ENCODE measurements around the gene FGF9.

DNA sequence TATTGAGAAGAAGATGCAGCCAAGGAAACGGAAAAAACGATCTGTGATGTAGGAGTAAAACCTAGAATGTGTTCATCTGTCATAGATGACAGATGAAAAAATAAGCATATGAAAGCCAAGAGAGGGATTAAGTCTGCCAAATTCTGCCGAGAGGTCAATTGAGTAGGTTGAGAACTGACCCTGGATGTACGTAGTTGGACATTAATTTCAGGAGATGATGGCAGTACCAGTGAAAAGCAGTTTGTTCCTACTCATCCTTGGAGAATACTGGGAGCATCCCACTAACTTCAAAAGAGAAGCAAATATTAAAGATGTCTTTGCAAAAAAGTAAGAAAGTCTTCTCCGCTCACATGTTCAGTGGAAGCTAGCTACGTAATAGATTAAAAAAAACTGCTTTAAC lies 11.8 kb upstream of the FGF9 start:
- TF ChIP-seq, protein P1, sequence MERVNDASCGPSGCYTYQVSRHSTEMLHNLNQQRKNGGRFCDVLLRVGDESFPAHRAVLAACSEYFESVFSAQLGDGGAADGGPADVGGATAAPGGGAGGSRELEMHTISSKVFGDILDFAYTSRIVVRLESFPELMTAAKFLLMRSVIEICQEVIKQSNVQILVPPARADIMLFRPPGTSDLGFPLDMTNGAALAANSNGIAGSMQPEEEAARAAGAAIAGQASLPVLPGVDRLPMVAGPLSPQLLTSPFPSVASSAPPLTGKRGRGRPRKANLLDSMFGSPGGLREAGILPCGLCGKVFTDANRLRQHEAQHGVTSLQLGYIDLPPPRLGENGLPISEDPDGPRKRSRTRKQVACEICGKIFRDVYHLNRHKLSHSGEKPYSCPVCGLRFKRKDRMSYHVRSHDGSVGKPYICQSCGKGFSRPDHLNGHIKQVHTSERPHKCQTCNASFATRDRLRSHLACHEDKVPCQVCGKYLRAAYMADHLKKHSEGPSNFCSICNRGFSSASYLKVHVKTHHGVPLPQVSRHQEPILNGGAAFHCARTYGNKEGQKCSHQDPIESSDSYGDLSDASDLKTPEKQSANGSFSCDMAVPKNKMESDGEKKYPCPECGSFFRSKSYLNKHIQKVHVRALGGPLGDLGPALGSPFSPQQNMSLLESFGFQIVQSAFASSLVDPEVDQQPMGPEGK (CRISPR knock-in tag; IDR thresholded peaks at IDR 0.05; ENCODE audit: borderline replicate concordance) = no peak
- no peak for TF ChIP-seq RARB (CRISPR knock-in tag; IDR thresholded peaks at IDR 0.05)
- TF ChIP-seq BACH2 (CRISPR knock-in tag; IDR thresholded peaks at IDR 0.05; ENCODE audit: borderline replicate concordance) = no peak
- no peak for TF ChIP-seq ZFP30 (CRISPR knock-in tag; IDR thresholded peaks at IDR 0.05)
